Measurements from ENCODE around the gene COX6B2.

- TF ChIP-seq CTCF (IDR thresholded peaks at IDR 0.05; ENCODE audit: low read length) (no peak), EZH2phosphoT487 (IDR thresholded peaks at IDR 0.05; ENCODE audit: low read length) (no peak), EZH2 (optimal IDR thresholded peaks at IDR 0.05; ENCODE audit: low read depth, low read length) (no peak)
These were observed 13.3 kb downstream of the COX6B2 start for GRCh38 chr19:55341171-55341588.

Data from MM.1S (cell line).